ENCODE data around the gene TMEM205. TPM values are rescaled to one million over a fixed set of nuclear protein-coding genes. Genes with fewer than 3 reads are reported as not detected.
A peak's percentile ranks its signal among the peaks of the same experiment; 100 is the strongest.
"Not testable (repeated sequence)": the region's sequence is repeated elsewhere in the genome, so short reads cannot be mapped to it uniquely, and the experiment has no call there.

TMEM205 gene
- total RNA-seq, 1 experiment from 2014 or later, result 224 TPM

GRCh38 chr19:11347546-11348039 lies 1.5 kb upstream of the TMEM205 start:
- no peak overlapping the region for H3K9ac ChIP-seq (ENCODE audit: low read length)
- H3K36me3 ChIP-seq (ENCODE audit: low read depth, low read length), result no peaks in the 10 kb centered on the region
- peak overlapping the region; percentile 84 for H3K4me2 ChIP-seq (ENCODE audit: low read length)
- no peak overlapping the region for H2AFZ ChIP-seq (ENCODE audit: low read length)
- H3K4me1 ChIP-seq (ENCODE audit: insufficient read depth, low read length), result peaks cover 36% of the 10 kb centered on the region
- DNase-seq (peak; percentile 55), ATAC-seq (no peak)
- BruUV-seq (replicated peaks), result no TSS peak
- no peaks in the 10 kb centered on the region for H3K9me3 ChIP-seq (ENCODE audit: low read length)
- ChIA-PET CTCF (no interaction called here), POLR2A (ENCODE audit: unreplicated experiment) (no interaction called here)
- no peaks in the 10 kb centered on the region for H3K9me2 ChIP-seq (replicated peaks; ENCODE audit: low read length)
- H3K27ac ChIP-seq (ENCODE audit: low read length), result 0 out of 2 replicates have a peak overlapping the region, but pooled peaks have one; percentile 25
- intact Hi-C loops (cut with micrococcal nuclease), result loop anchor here (2.0 kb wide), 1 partner anchor 55 kb away; no protein-coding TSS in a partner anchor
- H3K79me2 ChIP-seq (ENCODE audit: low read length), result peaks cover 22% of the 10 kb centered on the region
- no peaks in the 10 kb centered on the region for H3F3A ChIP-seq (ENCODE audit: low read length, unreplicated experiment)
- H3K4me3 ChIP-seq (ENCODE audit: low read length), result no peak overlapping the region
- H4K20me1 ChIP-seq (ENCODE audit: low read length), result no peaks in the 10 kb centered on the region
- TF ChIP-seq EZH2phosphoT487 (IDR thresholded peaks at IDR 0.05; ENCODE audit: borderline replicate concordance, low read length), result no peak
- TF ChIP-seq EZH2 (IDR thresholded peaks at IDR 0.05; ENCODE audit: low read length, unreplicated experiment), result no peak
- no peak for TF ChIP-seq CTCF (conservative IDR thresholded peaks at IDR 0.05; ENCODE audit: low read depth, low read length)
- no peaks in the 10 kb centered on the region for H3K27me3 ChIP-seq (ENCODE audit: low read length)

DNA sequence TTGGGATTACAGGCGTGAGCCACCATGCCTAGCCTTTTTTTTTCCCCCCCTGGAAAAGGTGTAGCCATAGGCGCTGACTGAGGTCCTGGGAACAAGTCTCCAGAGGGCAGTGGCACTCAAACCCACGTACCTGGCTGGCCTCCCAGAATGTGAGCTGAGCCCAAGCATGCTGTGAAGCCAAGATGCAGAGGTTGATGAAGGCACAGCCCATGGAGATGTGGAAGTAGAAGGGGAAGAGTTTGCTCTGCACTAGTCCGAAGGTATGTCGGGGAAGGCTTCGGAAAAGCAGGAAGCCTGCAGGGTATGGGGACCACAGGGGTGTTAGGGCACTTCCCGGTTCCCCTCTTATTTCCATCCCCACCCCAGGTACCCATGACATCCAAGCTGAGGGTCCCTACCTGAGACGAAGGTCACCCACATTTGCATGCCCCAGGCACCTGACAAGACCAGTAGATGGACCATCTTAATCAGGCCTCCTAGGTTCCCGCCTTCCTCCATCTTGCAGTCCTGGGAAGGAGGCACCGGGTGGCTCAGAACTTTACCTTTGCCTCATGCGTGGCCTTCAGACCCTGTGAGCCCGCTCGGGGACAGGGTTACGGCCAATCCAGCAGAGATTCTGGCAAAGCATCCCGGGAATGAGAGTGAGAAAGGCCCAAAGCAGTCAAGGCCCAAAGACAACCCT lies 805 bp downstream of the TMEM205 start:
- POLR2A ChIA-PET (ENCODE audit: unreplicated experiment), result interaction anchor here (0.5 to 0.9 kb wide), 2 partner anchors 36 to 160 kb away, joined by 5 to 9 read pairs; partner anchors contain the start of gene ZNF653
- BruUV-seq (replicated peaks), result no TSS peak
- Histone ChIP-seq H2AFZ (ENCODE audit: low read length) (peak overlapping the region; percentile 86), H3K4me2 (ENCODE audit: low read length) (peak overlapping the region; percentile 84), H3K4me3 (ENCODE audit: low read length) (peak overlapping the region; percentile 80), H3K4me1 (ENCODE audit: insufficient read depth, low read length) (peaks cover 36% of the 10 kb centered on the region), H4K20me1 (ENCODE audit: low read length) (no peaks in the 10 kb centered on the region), H3K9me2 (replicated peaks; ENCODE audit: low read length) (no peaks in the 10 kb centered on the region), H3K9ac (ENCODE audit: low read length) (peak overlapping the region; percentile 87), H3F3A (ENCODE audit: low read length, unreplicated experiment) (no peaks in the 10 kb centered on the region), H3K36me3 (ENCODE audit: low read depth, low read length) (peaks cover 7% of the 10 kb centered on the region), H3K27ac (ENCODE audit: low read length) (peak overlapping the region; percentile 72), H3K79me2 (ENCODE audit: low read length) (peaks cover 23% of the 10 kb centered on the region), H3K27me3 (ENCODE audit: low read length) (no peaks in the 10 kb centered on the region), H3K9me3 (ENCODE audit: low read length) (no peaks in the 10 kb centered on the region)
- intact Hi-C loops (cut with micrococcal nuclease), result no loop called here
- CTCF ChIA-PET, result interaction anchor here (0.7 to 1.9 kb wide), 5 partner anchors 32 to 51 kb away, joined by 3 to 9 read pairs (median 7); no protein-coding TSS in a partner anchor
- DNase-seq (peak; percentile 63), ATAC-seq (0 out of 2 replicates have a peak, but pooled peaks have one; percentile 2)
- TF ChIP-seq EZH2 (IDR thresholded peaks at IDR 0.05; ENCODE audit: low read length, unreplicated experiment), result no peak
- TF ChIP-seq EZH2phosphoT487 (IDR thresholded peaks at IDR 0.05; ENCODE audit: borderline replicate concordance, low read length), result no peak
- no peak for TF ChIP-seq CTCF (conservative IDR thresholded peaks at IDR 0.05; ENCODE audit: low read depth, low read length)

DNA sequence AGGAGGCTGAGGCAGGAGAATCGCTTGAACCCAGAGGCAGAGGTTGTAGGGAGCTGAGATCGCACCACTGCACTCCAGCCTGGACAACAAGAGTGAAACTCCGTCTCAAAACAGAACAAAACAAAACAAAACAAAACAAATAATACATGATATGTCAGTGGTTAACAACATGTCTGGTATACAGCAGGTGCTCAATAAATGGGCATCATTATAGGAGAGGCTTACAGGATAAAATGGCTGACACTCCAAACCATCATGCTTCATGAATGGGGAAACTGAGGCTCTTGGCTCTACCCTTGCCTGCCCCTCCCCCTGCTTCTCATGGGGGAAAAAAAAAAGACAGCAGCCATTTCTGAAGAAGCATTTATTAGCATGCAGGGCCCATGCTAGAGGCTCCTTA lies 3.6 kb downstream of the TMEM205 start:
- Histone ChIP-seq H3K27me3 (ENCODE audit: low read length) (no peaks in the 10 kb centered on the region), H3K9me2 (replicated peaks; ENCODE audit: low read length) (no peaks in the 10 kb centered on the region), H2AFZ (ENCODE audit: low read length) (no peak overlapping the region), H3K4me1 (ENCODE audit: insufficient read depth, low read length) (peaks cover 45% of the 10 kb centered on the region), H3F3A (ENCODE audit: low read length, unreplicated experiment) (no peaks in the 10 kb centered on the region), H3K4me3 (ENCODE audit: low read length) (no peak overlapping the region), H3K9ac (ENCODE audit: low read length) (no peak overlapping the region), H3K9me3 (ENCODE audit: low read length) (no peaks in the 10 kb centered on the region), H3K79me2 (ENCODE audit: low read length) (peaks cover 39% of the 10 kb centered on the region), H3K4me2 (ENCODE audit: low read length) (no peak overlapping the region), H3K27ac (ENCODE audit: low read length) (no peak overlapping the region), H4K20me1 (ENCODE audit: low read length) (no peaks in the 10 kb centered on the region), H3K36me3 (ENCODE audit: low read depth, low read length) (peaks cover 7% of the 10 kb centered on the region)
- TF ChIP-seq EZH2 (IDR thresholded peaks at IDR 0.05; ENCODE audit: low read length, unreplicated experiment), result no peak
- TF ChIP-seq EZH2phosphoT487 (IDR thresholded peaks at IDR 0.05; ENCODE audit: borderline replicate concordance, low read length), result no peak
- ChIA-PET POLR2A (ENCODE audit: unreplicated experiment) (no interaction called here), CTCF (no interaction called here)
- BruUV-seq (replicated peaks), result no TSS peak
- DNase-seq (no peak), ATAC-seq (no peak)
- intact Hi-C loops (cut with micrococcal nuclease), result no loop called here

DNA sequence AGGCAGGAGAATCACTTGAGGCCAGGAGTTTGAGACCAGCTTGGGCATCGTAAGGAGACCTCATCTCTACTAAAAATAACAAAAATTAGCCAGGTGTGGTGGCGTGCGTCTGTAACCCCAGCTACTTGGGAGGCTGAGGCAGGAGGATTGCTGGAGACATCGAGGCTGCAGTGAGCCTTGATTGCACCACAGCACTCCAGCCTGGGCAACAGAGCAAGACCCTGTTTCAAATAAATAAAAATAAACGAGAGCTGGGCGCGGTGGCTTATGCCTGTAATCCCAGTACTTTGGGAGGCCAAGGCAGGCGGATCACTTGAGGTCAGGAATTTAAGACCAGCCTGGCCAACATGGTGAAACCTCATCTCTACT lies 6.0 kb downstream of the TMEM205 start:
- intact Hi-C loops (cut with micrococcal nuclease); H3K27ac ChIP-seq (ENCODE audit: low read length): not testable (repeated sequence)

More for the DNA sequence above, 6.0 kb downstream of the TMEM205 start:
- H3K9me2 ChIP-seq (replicated peaks; ENCODE audit: low read length); H4K20me1 ChIP-seq (ENCODE audit: low read length); H3K9me3 ChIP-seq (ENCODE audit: low read length); H3F3A ChIP-seq (ENCODE audit: low read length, unreplicated experiment); ATAC-seq; H3K27me3 ChIP-seq (ENCODE audit: low read length); DNase-seq; BruUV-seq (replicated peaks); H3K9ac ChIP-seq (ENCODE audit: low read length): not testable (repeated sequence)
- Histone ChIP-seq H2AFZ (ENCODE audit: low read length) (peak overlapping the region; percentile 83), H3K36me3 (ENCODE audit: low read depth, low read length) (peaks cover 26% of the 10 kb centered on the region), H3K4me2 (ENCODE audit: low read length) (peak overlapping the region; percentile 97), H3K4me3 (ENCODE audit: low read length) (peak overlapping the region; percentile 89), H3K4me1 (ENCODE audit: insufficient read depth, low read length) (peaks cover 31% of the 10 kb centered on the region), H3K79me2 (ENCODE audit: low read length) (peaks cover 30% of the 10 kb centered on the region)
- ChIA-PET CTCF (interaction anchor here (1.1 kb wide), 1 partner anchor 46 kb away, joined by 10 read pairs; no protein-coding TSS in a partner anchor), POLR2A (ENCODE audit: unreplicated experiment) (interaction anchor here (0.9 to 1.0 kb wide), 2 partner anchors 35 to 43 kb away, joined by 5 read pairs; partner anchors contain the start of gene SWSAP1)
